ENCODE measurements around the gene ACTG2.

ACTG2 gene

DNA sequence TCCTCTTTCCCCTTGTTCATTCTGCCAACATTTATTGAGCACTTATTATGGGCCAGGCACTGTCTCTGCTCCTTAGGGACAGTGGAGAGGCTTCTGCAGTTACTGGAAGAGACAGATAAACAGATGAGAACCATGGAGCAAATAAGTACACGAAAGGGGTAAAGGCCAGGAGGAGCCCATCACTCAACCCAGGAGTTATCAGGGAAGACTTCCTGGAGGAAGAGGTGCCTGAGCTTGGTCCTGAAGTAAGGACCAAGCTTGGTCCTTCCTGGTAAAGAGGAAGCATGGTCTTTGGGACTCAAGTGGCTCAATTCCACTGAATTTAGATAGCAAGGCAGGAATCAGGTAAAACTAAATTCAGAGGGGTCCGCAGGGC, 1.7 kb downstream of the ACTG2 start:
- TF ChIP-seq CTCF (IDR thresholded peaks at IDR 0.05; ENCODE audit: extremely low read depth, missing control alignments) = no peak
- DNase-seq (ENCODE audit: low spot score) = no peak

DNA sequence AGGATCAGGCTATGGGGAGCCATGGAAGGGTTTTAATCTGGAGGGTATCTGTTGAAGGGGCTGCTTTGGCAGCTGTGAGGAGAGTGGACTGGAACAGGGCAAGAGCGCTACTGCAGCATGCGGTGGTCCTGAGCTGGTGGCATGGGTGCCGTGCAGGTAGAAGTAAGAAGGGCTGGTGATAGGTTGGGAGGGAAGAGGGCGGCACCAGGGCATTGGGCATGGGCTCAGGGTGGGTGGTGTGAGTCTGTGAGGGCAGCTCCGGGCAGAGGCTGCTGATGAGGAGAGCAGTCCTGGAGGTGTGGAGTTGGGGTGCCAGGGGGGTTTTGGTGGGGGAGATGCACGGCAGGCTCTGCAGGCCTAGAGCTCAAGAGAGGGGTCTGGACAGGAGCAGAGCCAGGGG, 2.1 kb downstream of the ACTG2 start:
- no peak for TF ChIP-seq CTCF (IDR thresholded peaks at IDR 0.05; ENCODE audit: extremely low read depth, missing control alignments)

GRCh38 chr2:73895473-73895872, 2.7 kb downstream of the ACTG2 start:
- no peak for DNase-seq (ENCODE audit: low spot score)
- no peak for TF ChIP-seq CTCF (IDR thresholded peaks at IDR 0.05; ENCODE audit: extremely low read depth, missing control alignments)

More for the DNA sequence above, 2.1 kb downstream of the ACTG2 start:
- DNase-seq (ENCODE audit: low spot score) = no peak

- no peak for TF ChIP-seq CTCF (IDR thresholded peaks at IDR 0.05; ENCODE audit: extremely low read depth, missing control alignments)
- DNase-seq (ENCODE audit: low spot score) = peak; percentile 18
Observed at GRCh38 chr2:73896362-73897239, 3.8 kb downstream of the ACTG2 start.

- no peak for TF ChIP-seq CTCF (IDR thresholded peaks at IDR 0.05; ENCODE audit: extremely low read depth, missing control alignments)
- DNase-seq (ENCODE audit: low spot score) = no peak
Observed at GRCh38 chr2:73897240-73897583, 4.4 kb downstream of the ACTG2 start.

DNA sequence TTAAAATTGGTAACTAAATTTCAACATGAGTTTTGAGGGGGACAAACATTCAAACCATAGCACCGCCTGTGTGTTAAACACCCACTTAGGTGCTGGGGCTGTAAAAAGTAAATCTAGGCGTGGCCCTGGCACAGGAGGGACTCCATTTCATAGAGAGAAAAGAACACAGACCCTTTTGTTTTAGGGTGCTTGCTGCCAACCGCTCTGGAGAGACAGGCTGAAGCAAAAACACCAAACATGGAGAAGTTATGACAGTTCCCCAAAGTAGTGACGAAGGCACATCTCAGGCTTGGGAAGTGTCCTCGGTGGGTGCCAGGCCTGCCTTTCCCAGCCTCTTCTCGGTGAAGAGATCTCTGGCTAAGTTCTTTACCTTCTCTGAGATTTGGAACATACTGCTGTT, 5.1 kb downstream of the ACTG2 start:
- TF ChIP-seq CTCF (IDR thresholded peaks at IDR 0.05; ENCODE audit: extremely low read depth, missing control alignments) = no peak
- no peak for DNase-seq (ENCODE audit: low spot score)

- no peak for TF ChIP-seq CTCF (IDR thresholded peaks at IDR 0.05; ENCODE audit: extremely low read depth, missing control alignments)
- DNase-seq (ENCODE audit: low spot score) = no peak
Observed at GRCh38 chr2:73899801-73900336, 7.1 kb downstream of the ACTG2 start.

Data from GM20000 (cell line).